ENCODE results near the gene RASSF8.

RASSF8 gene

GRCh38 chr12:26124446-26125399 lies 166.2 kb downstream of the RASSF8 start, which contains the start of gene BHLHE41:
BHLHE41 (minus strand) TSS chr12:26125037; CDS start chr12:26124779, 258 bp downstream.
- DNase-seq (ENCODE audit: low read depth in 2 of 2): no peak

- DNase-seq (ENCODE audit: low read depth in 2 of 2): no peak
Observed at GRCh38 chr12:26125400-26126339, 167.2 kb downstream of the RASSF8 start.

GRCh38 chr12:26126340-26127284 lies 168.1 kb downstream of the RASSF8 start:
- DNase-seq (ENCODE audit: low read depth in 2 of 2): no peak

GRCh38 chr12:26127404-26127803 lies 168.9 kb downstream of the RASSF8 start:
- no peak for DNase-seq (ENCODE audit: low read depth in 2 of 2)

- no peak for DNase-seq (ENCODE audit: low read depth in 2 of 2)
Observed at GRCh38 chr12:26128168-26128567, 169.7 kb downstream of the RASSF8 start.
